GM12891 (cell line): Measurements from ENCODE around the gene PLAGL1. TPM values are rescaled to one million over a fixed set of nuclear protein-coding genes. Genes with fewer than 3 reads are reported as not detected.
"Not testable (repeated sequence)": the region's sequence is repeated elsewhere in the genome, so short reads cannot be mapped to it uniquely, and the experiment has no call there.

Experiments used
- DNase-seq: peaks from one replicate; pipeline ENCODE4 v3.0.0; 2011; ENCODE audit warnings: low spot score; ENCODE audit not compliant: insufficient read length
- FAIRE-seq: peaks from 2 replicates; lab custom pipeline; 2011; peaks lifted over from hg19 to GRCh38; lab: Jason Lieb, UNC
- PAX5 ChIP-seq: IDR thresholded peaks from 2 replicates; pipeline ENCODE4 v1.6.1; 2011; ENCODE audit warnings: low read length, moderate library complexity, mild to moderate bottlenecking; ENCODE audit not compliant: insufficient read depth, severe bottlenecking
- POLR2A ChIP-seq: IDR thresholded peaks from 2 replicates; pipeline ENCODE4 v1.6.1; 2011; ENCODE audit warnings: low read depth, low read length, control low read depth
- POLR2AphosphoS5 ChIP-seq: IDR thresholded peaks from 2 replicates; pipeline ENCODE4 v1.6.1; 2011; ENCODE audit warnings: low read depth, low read length, control low read depth
- POU2F2 ChIP-seq: IDR thresholded peaks from 2 replicates; pipeline ENCODE4 v1.6.1; 2011; ENCODE audit warnings: low read depth, mild to moderate bottlenecking, control low read depth, low read length, moderate library complexity
- SPI1 ChIP-seq: IDR thresholded peaks from 2 replicates; pipeline ENCODE4 v1.6.1; 2011; ENCODE audit warnings: low read depth, low read length, control low read depth
- TAF1 ChIP-seq: IDR thresholded peaks from 2 replicates; pipeline ENCODE4 v1.6.1; 2011; ENCODE audit warnings: low read depth, low read length, control low read depth
- polyA plus RNA-seq: library from polyadenylated mRNA; unstranded; fragments of >200 nt; gene quantifications from one replicate; pipeline ENCODE4 v1.2.1, GENCODE V29; 2012; ENCODE audit warnings: low read depth, missing spikeins, inconsistent platforms; ENCODE audit not compliant: missing spikeins

Gene PLAGL1, protein sequence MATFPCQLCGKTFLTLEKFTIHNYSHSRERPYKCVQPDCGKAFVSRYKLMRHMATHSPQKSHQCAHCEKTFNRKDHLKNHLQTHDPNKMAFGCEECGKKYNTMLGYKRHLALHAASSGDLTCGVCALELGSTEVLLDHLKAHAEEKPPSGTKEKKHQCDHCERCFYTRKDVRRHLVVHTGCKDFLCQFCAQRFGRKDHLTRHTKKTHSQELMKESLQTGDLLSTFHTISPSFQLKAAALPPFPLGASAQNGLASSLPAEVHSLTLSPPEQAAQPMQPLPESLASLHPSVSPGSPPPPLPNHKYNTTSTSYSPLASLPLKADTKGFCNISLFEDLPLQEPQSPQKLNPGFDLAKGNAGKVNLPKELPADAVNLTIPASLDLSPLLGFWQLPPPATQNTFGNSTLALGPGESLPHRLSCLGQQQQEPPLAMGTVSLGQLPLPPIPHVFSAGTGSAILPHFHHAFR
- polyA plus RNA-seq: 16.3 TPM

DNA sequence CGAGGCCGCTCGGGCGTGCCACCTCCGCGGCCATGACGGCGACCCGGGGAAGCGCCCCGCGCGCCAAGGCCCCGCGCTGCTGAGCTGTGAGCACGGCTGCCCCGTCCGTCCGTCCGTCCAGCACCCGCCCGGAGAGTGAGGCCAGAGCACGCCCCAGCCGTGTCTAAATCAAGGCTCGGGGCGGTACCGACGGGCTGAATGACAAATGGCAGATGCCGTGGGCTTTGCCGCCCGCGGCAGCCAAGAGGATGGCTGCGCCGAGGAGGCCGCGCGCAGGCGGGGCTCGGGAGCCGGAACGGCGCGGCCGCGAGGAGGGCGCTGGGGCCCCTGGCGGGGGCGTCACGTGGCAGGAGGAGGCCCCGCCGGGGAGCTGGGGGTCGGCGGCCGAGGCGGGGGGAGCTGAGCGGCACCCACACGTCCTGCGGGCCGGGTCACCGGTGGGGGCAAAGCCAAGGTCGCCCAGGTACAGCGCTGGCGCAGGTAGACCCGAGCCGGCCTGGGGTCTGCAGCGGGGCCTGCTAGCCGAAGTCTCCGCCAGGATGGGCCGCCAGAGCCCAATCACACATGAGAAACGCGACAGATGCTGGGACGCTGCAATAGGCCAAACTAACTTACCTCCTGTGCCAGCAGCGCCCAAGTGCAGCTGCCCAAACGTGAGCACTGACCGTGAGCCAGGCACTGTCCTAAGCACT, at the start of gene PLAGL1:
TSS of gene PLAGL1 (minus strand) at position 140 of the 692 bp plus-strand sequence. CDS start 60,123 bp downstream, outside the sequence.
- DNase-seq (peak; percentile 35), FAIRE-seq (no peak)
- TF ChIP-seq POLR2A (peak; percentile 40; the same call in 1 of the 2 replicates), TAF1 (no peak), SPI1 (no peak), POU2F2 (no peak), POLR2AphosphoS5 (0 out of 2 replicates have a peak, but pooled peaks have one; percentile 29), PAX5 (no peak)

DNA sequence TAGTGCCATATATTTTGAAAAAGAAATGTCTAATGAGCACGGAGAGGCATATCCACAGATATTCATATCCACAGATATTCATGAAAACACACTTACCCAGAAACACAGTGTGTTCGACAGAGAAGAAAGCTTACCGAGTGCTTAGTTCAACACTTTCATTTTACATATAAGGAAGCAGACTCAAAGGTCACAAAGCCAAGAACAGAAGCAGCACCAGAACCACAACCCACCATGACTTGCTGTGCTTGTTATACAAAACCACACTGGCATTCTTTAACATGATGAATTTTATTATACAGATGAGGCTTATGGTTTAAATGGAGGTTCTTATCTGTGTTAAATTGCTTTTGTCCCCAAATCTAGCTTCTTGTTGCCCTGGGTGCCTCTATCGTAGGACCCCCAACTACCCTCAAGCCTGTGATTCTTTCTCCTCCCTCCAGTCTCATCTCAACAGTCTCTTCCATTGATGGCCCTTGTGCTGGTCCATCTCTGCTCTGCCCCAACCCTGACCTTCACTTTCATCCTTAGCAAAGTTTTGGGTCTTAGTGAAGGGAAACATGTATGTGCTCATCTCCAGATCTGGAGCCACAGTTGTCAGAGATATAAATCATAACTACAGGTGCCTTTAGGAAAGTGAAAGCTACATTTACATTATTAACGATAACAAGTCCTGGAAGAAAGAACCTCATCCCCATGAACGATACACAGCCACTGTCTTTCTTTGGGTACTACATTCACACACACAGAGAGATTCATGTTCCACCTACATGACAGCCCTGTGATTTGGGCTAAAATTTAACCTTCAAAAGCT, 47.3 kb upstream of the PLAGL1 start:
- no peak for DNase-seq
- TF ChIP-seq POLR2A (no peak; the same call in 1 of the 2 replicates), POLR2AphosphoS5 (no peak), SPI1 (no peak), TAF1 (no peak), PAX5 (no peak), POU2F2 (no peak)
- FAIRE-seq: peak; percentile 84

DNA sequence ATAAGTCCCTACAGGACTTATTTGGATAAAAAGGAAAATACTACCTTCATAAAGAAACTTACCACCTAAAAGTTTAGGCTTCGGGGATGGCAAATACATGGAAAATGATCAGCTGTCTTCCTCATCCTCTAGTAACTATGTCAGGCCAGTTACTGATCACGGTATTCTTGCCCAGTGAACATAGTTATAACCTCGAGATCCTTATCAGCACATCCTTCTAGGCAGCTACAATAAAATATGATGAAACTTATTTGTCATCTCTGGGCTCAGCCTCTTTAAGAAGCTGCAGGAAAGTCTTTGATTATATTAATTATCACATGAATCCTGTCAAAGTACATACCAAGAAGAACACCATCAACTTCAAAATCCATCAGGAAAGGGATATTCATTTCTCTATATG, 45.5 kb upstream of the PLAGL1 start:
- TF ChIP-seq TAF1 (no peak), PAX5 (no peak), SPI1 (no peak)
- DNase-seq: no peak
- no peak for FAIRE-seq

DNA sequence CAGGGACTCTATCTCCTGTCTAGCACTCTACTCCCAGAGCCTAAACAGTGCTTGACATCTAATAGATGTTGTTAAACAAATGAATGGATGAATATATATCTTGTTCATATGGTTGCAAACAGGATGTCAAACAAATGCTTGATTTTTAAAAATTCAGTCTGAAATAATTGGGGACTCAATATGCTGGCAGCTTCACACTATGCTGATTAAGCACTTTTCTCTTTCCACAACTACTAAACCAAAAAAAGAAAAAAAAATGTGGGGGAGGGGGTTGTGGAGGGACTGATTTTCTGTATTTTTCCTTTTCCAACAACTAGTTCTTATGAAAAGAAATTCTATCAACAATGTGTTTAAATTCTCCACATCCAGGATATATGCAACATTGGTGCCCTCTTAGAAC, 44.4 kb upstream of the PLAGL1 start:
- TF ChIP-seq POLR2AphosphoS5 (no peak), POLR2A (no peak), POU2F2 (no peak), PAX5 (no peak), TAF1 (no peak), SPI1 (no peak)
- DNase-seq (no peak), FAIRE-seq (peak; percentile 13)

DNA sequence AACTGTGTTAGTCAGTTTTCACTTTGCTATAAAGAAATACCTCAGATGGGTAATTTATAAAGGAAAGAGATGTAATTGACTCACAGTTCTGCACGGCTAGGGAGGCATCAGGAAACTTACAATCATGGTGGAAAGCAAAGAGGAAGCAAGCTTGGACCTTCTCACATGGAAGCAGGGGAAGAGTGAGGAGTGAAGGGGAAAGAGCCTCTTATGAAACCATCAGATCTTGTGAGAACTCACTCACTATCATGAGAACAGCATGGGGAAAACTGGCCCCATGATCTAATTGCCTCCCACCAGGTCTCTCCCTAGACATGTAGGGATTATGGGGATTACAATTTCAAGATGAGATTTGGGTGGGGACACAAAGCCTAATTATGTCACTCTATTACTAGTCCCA, 41.3 kb upstream of the PLAGL1 start:
- no peak for FAIRE-seq
- DNase-seq: no peak

DNA sequence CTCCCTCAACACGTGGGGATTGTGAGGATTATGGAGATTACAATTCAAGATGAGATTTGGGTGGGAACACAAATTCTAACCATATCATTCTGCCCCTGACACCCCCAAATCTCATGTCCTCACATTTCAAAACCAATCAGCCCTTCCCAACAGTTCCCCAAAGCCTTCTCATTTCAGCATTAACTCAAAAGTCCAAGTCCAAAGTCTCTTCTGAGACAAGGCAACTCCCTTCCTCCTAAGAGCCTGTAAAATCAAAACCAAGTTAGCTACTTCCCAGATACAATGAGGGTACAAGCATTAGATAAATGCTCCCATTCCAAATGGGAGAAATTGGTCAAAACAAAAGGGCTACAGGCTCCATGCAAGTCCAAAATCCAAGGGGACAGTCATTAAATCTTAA, 39.6 kb upstream of the PLAGL1 start:
- no peak for TF ChIP-seq SPI1
- no peak for TF ChIP-seq TAF1
- no peak for TF ChIP-seq POLR2A
- no peak for TF ChIP-seq POU2F2
- no peak for TF ChIP-seq PAX5
- no peak for TF ChIP-seq POLR2AphosphoS5
- DNase-seq: no peak
- no peak for FAIRE-seq

More for the DNA sequence above, 41.3 kb upstream of the PLAGL1 start:
- no peak for TF ChIP-seq POLR2AphosphoS5
- no peak for TF ChIP-seq POLR2A
- no peak for TF ChIP-seq SPI1
- TF ChIP-seq TAF1: no peak
- TF ChIP-seq PAX5: no peak
- TF ChIP-seq POU2F2: no peak

DNA sequence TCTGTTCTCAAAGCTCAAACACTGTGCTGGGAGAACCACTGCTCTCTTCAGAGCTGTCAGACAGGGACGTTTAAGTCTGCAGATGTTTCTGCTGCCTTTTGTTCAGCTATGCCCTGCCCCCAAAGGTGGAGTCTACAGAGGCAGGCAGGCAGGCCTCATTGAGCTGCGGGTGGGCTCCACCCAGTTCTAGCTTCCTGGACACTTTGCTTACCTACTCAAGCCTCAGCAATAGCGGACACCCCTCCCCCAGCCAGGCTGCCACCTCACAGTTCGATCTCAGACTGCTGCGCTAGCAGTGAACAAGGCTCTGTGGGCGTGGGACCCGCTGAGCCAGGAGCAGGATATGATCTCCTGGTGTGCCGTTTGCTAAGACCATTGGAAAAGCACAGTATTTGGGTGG, 38.6 kb upstream of the PLAGL1 start:
- not testable (repeated sequence) for DNase-seq, FAIRE-seq

DNA sequence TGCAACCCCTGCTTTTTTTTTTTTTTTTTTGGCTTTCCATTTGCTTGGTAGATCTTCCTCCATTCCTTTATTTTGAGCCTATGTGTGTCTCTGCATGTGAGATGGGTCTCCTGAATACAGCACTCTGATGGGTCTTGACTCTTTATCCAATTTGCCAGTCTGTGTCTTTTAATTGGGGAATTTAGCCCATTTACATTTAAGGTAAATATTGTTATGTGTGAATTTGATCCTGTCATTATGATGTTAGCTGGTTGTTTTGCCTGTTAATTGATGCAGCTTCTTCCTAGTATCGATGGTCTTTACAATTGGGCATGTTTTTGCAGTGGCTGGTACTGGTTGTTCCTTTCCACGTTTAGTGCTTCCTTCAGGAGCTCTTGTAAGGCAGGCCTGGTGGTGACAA, 36.9 kb upstream of the PLAGL1 start:
- not testable (repeated sequence) for DNase-seq, FAIRE-seq

DNA sequence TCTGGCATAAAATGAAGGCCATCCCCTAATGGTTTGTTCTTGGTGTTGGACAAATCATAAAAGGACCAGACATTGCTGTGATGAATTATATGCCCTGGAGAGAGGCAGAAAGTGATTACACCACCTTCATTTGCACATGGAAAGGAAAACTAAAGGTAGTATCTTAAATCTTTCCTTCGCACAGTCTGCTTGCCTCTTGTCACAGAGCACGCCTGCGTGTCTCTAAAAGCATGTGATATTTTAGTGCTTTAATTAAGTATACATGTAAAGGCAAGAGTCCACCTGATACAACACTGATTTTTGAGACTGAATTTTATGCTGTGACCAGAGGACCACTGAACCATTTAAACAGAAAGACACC, 28.8 kb upstream of the PLAGL1 start:
- DNase-seq (no peak), FAIRE-seq (peak; percentile 40)
- no peak for TF ChIP-seq SPI1
